Gastroesophageal sphincter (tissue), 3 donors: ENCODE measurements around the gene SPRR1B.

ENCODE experiments used
- CTCF ChIP-seq, 4 experiments: fragments of 200-600 bp in 2 of 4; fragments of 450-650 bp in 2 of 4; sonication (generic) in 1 of 4; IDR thresholded peaks; one replicate each; pipeline ENCODE4 v1.5.1; 2017 to 2019; ENCODE audit warnings: antibody characterized with exemption in 4 of 4, mild to moderate bottlenecking in 2 of 4, moderate library complexity in 2 of 4
- EP300 ChIP-seq: sonication (generic); formaldehyde crosslinking; IDR thresholded peaks from one replicate; pipeline ENCODE4 v1.6.1; 2017; ENCODE audit warnings: antibody characterized with exemption, mild to moderate bottlenecking
- POLR2A ChIP-seq, 2 donors: fragments of 450-650 bp; IDR thresholded peaks; one replicate each; pipeline ENCODE4 v1.6.1; 2017; ENCODE audit warnings: antibody characterized with exemption in 2 of 2, mild to moderate bottlenecking in 2 of 2, moderate library complexity in 1 of 2
- POLR2AphosphoS5 ChIP-seq: sonication (generic); formaldehyde crosslinking; IDR thresholded peaks from one replicate; pipeline ENCODE4 v1.6.1; 2017; ENCODE audit warnings: antibody characterized with exemption

- TF ChIP-seq CTCF (IDR thresholded peaks at IDR 0.05) (no peak), EP300 (no peak), POLR2A (IDR thresholded peaks at IDR 0.05) (no peak), POLR2AphosphoS5 (no peak)
Observed at GRCh38 chr1:153057375-153057774, 26.4 kb downstream of the SPRR1B start, which contains the start of gene SPRR2A.
